ENCODE measurements around the gene CLDN11.

DNA sequence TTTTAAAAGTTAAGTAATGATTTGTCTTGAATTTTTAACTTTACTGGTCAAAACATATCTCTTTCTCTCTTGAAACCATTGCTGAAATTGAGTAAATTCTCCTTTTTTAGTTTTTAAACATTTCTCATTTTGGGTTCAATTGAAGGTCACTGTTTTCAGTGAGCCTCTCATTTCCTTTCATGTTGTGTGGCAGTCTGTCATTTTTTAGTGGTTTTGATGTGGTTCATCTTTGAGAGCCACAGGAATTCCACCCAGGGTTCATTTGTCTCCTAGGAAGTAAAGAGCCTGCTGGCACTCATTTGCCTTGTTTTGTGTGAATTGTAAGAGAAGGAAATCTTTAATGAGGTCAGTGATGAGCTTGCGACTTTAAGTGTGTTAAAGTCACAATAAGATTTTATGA, 10.4 kb downstream of the CLDN11 start:
- TF ChIP-seq ZNF174 (tag by site-specific recombination; IDR thresholded peaks at IDR 0.05) = no peak
- TF ChIP-seq, protein P1, sequence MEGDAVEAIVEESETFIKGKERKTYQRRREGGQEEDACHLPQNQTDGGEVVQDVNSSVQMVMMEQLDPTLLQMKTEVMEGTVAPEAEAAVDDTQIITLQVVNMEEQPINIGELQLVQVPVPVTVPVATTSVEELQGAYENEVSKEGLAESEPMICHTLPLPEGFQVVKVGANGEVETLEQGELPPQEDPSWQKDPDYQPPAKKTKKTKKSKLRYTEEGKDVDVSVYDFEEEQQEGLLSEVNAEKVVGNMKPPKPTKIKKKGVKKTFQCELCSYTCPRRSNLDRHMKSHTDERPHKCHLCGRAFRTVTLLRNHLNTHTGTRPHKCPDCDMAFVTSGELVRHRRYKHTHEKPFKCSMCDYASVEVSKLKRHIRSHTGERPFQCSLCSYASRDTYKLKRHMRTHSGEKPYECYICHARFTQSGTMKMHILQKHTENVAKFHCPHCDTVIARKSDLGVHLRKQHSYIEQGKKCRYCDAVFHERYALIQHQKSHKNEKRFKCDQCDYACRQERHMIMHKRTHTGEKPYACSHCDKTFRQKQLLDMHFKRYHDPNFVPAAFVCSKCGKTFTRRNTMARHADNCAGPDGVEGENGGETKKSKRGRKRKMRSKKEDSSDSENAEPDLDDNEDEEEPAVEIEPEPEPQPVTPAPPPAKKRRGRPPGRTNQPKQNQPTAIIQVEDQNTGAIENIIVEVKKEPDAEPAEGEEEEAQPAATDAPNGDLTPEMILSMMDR (tag by site-specific recombination; IDR thresholded peaks at IDR 0.05) = no peak
- TF ChIP-seq KLF1 (tag by site-specific recombination; IDR thresholded peaks at IDR 0.05) = no peak
- TF ChIP-seq ZNF140 (tag by site-specific recombination; IDR thresholded peaks at IDR 0.05) = no peak
- TF ChIP-seq, protein P2, sequence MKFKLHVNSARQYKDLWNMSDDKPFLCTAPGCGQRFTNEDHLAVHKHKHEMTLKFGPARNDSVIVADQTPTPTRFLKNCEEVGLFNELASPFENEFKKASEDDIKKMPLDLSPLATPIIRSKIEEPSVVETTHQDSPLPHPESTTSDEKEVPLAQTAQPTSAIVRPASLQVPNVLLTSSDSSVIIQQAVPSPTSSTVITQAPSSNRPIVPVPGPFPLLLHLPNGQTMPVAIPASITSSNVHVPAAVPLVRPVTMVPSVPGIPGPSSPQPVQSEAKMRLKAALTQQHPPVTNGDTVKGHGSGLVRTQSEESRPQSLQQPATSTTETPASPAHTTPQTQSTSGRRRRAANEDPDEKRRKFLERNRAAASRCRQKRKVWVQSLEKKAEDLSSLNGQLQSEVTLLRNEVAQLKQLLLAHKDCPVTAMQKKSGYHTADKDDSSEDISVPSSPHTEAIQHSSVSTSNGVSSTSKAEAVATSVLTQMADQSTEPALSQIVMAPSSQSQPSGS (tag by site-specific recombination; IDR thresholded peaks at IDR 0.05; ENCODE audit: low read depth) = no peak
- TF ChIP-seq, protein P3, sequence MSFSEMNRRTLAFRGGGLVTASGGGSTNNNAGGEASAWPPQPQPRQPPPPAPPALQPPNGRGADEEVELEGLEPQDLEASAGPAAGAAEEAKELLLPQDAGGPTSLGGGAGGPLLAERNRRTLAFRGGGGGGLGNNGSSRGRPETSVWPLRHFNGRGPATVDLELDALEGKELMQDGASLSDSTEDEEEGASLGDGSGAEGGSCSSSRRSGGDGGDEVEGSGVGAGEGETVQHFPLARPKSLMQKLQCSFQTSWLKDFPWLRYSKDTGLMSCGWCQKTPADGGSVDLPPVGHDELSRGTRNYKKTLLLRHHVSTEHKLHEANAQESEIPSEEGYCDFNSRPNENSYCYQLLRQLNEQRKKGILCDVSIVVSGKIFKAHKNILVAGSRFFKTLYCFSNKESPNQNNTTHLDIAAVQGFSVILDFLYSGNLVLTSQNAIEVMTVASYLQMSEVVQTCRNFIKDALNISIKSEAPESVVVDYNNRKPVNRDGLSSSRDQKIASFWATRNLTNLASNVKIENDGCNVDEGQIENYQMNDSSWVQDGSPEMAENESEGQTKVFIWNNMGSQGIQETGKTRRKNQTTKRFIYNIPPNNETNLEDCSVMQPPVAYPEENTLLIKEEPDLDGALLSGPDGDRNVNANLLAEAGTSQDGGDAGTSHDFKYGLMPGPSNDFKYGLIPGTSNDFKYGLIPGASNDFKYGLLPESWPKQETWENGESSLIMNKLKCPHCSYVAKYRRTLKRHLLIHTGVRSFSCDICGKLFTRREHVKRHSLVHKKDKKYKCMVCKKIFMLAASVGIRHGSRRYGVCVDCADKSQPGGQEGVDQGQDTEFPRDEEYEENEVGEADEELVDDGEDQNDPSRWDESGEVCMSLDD (tag by site-specific recombination; IDR thresholded peaks at IDR 0.05) = no peak
- TF ChIP-seq ZNF274 (IDR thresholded peaks at IDR 0.05; ENCODE audit: low read length) = no peak
- TF ChIP-seq ZNF274 (tag by site-specific recombination; IDR thresholded peaks at IDR 0.05; ENCODE audit: borderline replicate concordance) = no peak

Measured in HEK293 (cell line).